ENCODE data around the gene TNNT2. TPM values are rescaled to one million over a fixed set of nuclear protein-coding genes. Genes with fewer than 3 reads are reported as not detected.

TNNT2 gene
- total and polyA plus RNA-seq, 2 of the 8 experiments (the other 6 are each of a cell fraction or from before 2014, with no cell fraction given), result 3.1 to 21.0 TPM

GRCh38 chr1:201321826-201322390, 55.6 kb downstream of the TNNT2 start (continued):
- TF ChIP-seq CEBPB (IDR thresholded peaks at IDR 0.05; ENCODE audit: low read depth, low read length) (no peak), E2F6 (IDR thresholded peaks at IDR 0.05) (no peak), TEAD4 (IDR thresholded peaks at IDR 0.05; ENCODE audit: low read depth, low read length) (no peak), ZNF274 (IDR thresholded peaks at IDR 0.05; ENCODE audit: borderline replicate concordance, extremely low read depth, low read length) (no peak), EZH2 (IDR thresholded peaks at IDR 0.05; ENCODE audit: low read depth, low read length, severe bottlenecking) (no peak)

All from H1 (cell line).